CD14-positive monocyte (primary cell): ENCODE measurements around the gene TJP2. TPM values are rescaled to one million over a fixed set of nuclear protein-coding genes. Genes with fewer than 3 reads are reported as not detected.

Source experiments
- DNase-seq, 3 donors: peaks; one replicate each; pipeline ENCODE4 v3.0.0-alpha.2; 2011 to 2022
- H2AFZ ChIP-seq: 2 replicates; pipeline ENCODE4 v1.6.0; 2012; ENCODE audit warnings: mild to moderate bottlenecking, low read depth, low read length, inconsistent platforms; ENCODE audit not compliant: insufficient read depth, poor library complexity, severe bottlenecking
- H3K27ac ChIP-seq, 2 donors: 1 replicate in 1 of 2; 2 replicates in 1 of 2; pipeline ENCODE4 v1.5.1; 2012 to 2013; ENCODE audit warnings: low read length in 2 of 2, control low read depth in 1 of 2, inconsistent platforms in 1 of 2, low read depth in 1 of 2, mild to moderate bottlenecking in 1 of 2
- H3K27me3 ChIP-seq, 2 donors: one replicate each; pipeline versions ENCODE4 v1.6.0 to v1.6.1; 2011 to 2013; ENCODE audit warnings: low read length in 2 of 2; ENCODE audit not compliant: control insufficient read depth in 2 of 2, insufficient read depth in 2 of 2
- H3K36me3 ChIP-seq, 2 donors: replicated peaks in 1 of 2; 1 replicate in 1 of 2; 2 replicates in 1 of 2; pipeline versions ENCODE4 v1.5.1 to v1.6.1; 2012 to 2013; ENCODE audit warnings: low read length in 2 of 2, control low read depth in 1 of 2, inconsistent platforms in 1 of 2, mild to moderate bottlenecking in 1 of 2; ENCODE audit not compliant: insufficient read depth in 2 of 2, control insufficient read depth in 1 of 2
- H3K4me1 ChIP-seq, 2 donors: 1 replicate in 1 of 2; 2 replicates in 1 of 2; pipeline versions ENCODE4 v1.5.1 to v1.6.1; 2012 to 2013; ENCODE audit warnings: low read length in 2 of 2, control low read depth in 1 of 2, inconsistent platforms in 1 of 2, mild to moderate bottlenecking in 1 of 2, moderate library complexity in 1 of 2; ENCODE audit not compliant: insufficient read depth in 2 of 2, control insufficient read depth in 1 of 2
- H3K4me2 ChIP-seq: replicated peaks from 2 replicates; pipeline ENCODE3; 2012; ENCODE audit warnings: low read length, moderate library complexity, mild to moderate bottlenecking; ENCODE audit not compliant: poor library complexity, severe bottlenecking; ENCODE audit errors: extremely low read depth
- H3K4me3 ChIP-seq, 3 experiments: fragments of 200-600 bp in 1 of 3; sonication (generic) in 1 of 3; replicated peaks in 1 of 3; 1 replicate in 2 of 3; 2 replicates in 1 of 3; pipeline ENCODE4 v1.5.1; 2011 to 2013; ENCODE audit warnings: low read length in 3 of 3, mild to moderate bottlenecking in 3 of 3, control low read depth in 2 of 3, low read depth in 2 of 3, inconsistent platforms in 1 of 3, moderate library complexity in 1 of 3
- H3K79me2 ChIP-seq: 2 replicates; pipeline ENCODE4 v1.6.0; 2012; ENCODE audit warnings: mild to moderate bottlenecking, control low read depth, inconsistent platforms, low read length, moderate library complexity; ENCODE audit not compliant: insufficient read depth
- H3K9ac ChIP-seq: 2 replicates; pipeline ENCODE4 v1.6.0; 2017; ENCODE audit warnings: low read length, mild to moderate bottlenecking; ENCODE audit not compliant: insufficient read depth, poor library complexity, severe bottlenecking
- H3K9me3 ChIP-seq, 2 donors: replicated peaks in 1 of 2; 1 replicate in 1 of 2; 2 replicates in 1 of 2; pipeline versions ENCODE4 v1.5.1 to v1.6.1; 2012 to 2013; ENCODE audit warnings: low read length in 2 of 2, control low read depth in 1 of 2; ENCODE audit not compliant: control insufficient read depth in 1 of 2, insufficient read depth in 1 of 2
- H4K20me1 ChIP-seq: 2 replicates; pipeline ENCODE4 v1.6.0; 2012; ENCODE audit warnings: mild to moderate bottlenecking, low read length, control low read depth, moderate library complexity; ENCODE audit not compliant: insufficient read depth
- H3K27ac Mint-ChIP-seq, 7 donors: one replicate each; pipeline ENCODE4 v1.8.0; 2020; ENCODE audit warnings: mild to moderate bottlenecking in 7 of 7, mixed read lengths in 7 of 7, moderate library complexity in 6 of 7, inconsistent platforms in 2 of 7
- H3K27me3 Mint-ChIP-seq, 3 donors: one replicate each; pipeline ENCODE4 v1.8.0; 2021 to 2022; ENCODE audit warnings: low read depth in 3 of 3, mild to moderate bottlenecking in 3 of 3, mixed read lengths in 3 of 3, moderate library complexity in 3 of 3, inconsistent platforms in 1 of 3
- H3K36me3 Mint-ChIP-seq, 2 donors: one replicate each; pipeline ENCODE4 v1.8.0; 2020; ENCODE audit warnings: mixed read lengths in 2 of 2, inconsistent platforms in 1 of 2, mild to moderate bottlenecking in 1 of 2
- H3K4me1 Mint-ChIP-seq: one replicate; pipeline ENCODE4 v1.8.0; 2020; ENCODE audit warnings: mild to moderate bottlenecking, mixed read lengths
- H3K4me3 Mint-ChIP-seq, 2 donors: one replicate each; pipeline ENCODE4 v1.8.0; 2020; ENCODE audit warnings: mild to moderate bottlenecking in 2 of 2, mixed read lengths in 2 of 2, moderate library complexity in 1 of 2
- H3K9me3 Mint-ChIP-seq, 7 donors: one replicate each; pipeline ENCODE4 v1.8.0; 2020 to 2022; ENCODE audit warnings: mixed read lengths in 7 of 7, mild to moderate bottlenecking in 6 of 7, moderate library complexity in 6 of 7, inconsistent platforms in 2 of 7
- CTCF ChIP-seq: fragments of 200-600 bp; IDR thresholded peaks from one replicate; pipeline ENCODE4 v1.8.0; 2022; ENCODE audit warnings: antibody characterized with exemption, mild to moderate bottlenecking
- WGBS: methylation state at CpG from one replicate; pipeline ENCODE4 v1.1.5; 2013; ENCODE audit warnings: missing lambda C conversion rate; ENCODE audit not compliant: insufficient coverage; 5-methylcytosine and 5-hydroxymethylcytosine counted together
- intact Hi-C, 2 donors: fragments of 100-400 bp; cut with micrococcal nuclease; formaldehyde crosslinking; loops; one replicate each; pipeline versions ENCODE4 v1.15.0 to v1.15.1; 2023
- polyA plus RNA-seq, 3 donors: library from polyadenylated mRNA; depleted of rRNA in 1 of 3; unstranded in 2 of 3; stranded (reverse) in 1 of 3; fragments of 300-500 nt in 2 of 3; fragments of >200 nt in 1 of 3; fragmentation: Illumina TruSeq in 2 of 3; gene quantifications; 1 replicate in 2 of 3; 2 replicates in 1 of 3; pipeline ENCODE4 v1.2.3, GENCODE V29; 2012 to 2021

The TJP2 gene
- polyA plus RNA-seq, 3 donors = 8.0 to 17.8 (median 13.8) TPM

DNA sequence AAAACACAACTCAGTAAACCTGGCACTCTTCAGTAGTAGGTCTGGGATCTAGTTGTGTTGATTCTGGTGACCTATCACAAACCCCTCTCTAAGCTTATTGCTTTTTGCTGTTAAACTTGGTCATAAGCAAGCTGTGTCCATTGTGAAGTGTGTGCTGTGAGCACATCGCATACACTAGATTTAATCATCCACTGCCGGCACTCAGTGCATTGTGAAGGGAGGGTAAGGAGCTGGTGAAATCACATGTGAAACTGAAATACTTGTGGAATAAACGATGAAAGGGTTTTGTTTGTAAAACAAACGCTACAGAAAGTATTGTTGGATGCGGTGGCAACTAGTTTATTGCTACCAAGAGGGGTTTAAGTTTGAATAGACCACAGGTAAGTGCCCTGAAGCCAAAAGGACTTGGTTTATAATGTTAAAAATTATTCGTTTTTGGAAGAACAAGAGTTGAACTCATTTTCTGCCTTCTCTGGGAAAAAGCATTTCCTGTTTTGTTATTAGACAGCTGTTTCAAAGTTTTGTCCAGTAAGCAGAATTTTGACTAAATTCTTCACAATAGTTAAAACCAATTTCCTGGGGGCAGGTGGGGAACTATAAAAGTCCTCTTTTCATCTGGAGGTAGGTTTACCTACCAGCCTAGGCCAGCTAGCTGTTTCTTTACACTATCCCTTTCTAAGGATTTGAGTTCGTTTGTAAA is 24.6 kb downstream of the TJP2 start:
- DNase-seq = no peak
- Histone ChIP-seq H3K27me3 (no peaks in the 10 kb centered on the region), H4K20me1 (peaks cover 37% of the 10 kb centered on the region), H2AFZ (no peak overlapping the region), H3K4me1 (peaks cover 5 to 9% of the 10 kb centered on the region in 2 donors), H3K27ac (no peak overlapping the region), H3K79me2 (peaks cover 4% of the 10 kb centered on the region), H3K4me2 (no peak overlapping the region), H3K9me3 (no peaks in the 10 kb centered on the region), H3K9ac (no peak overlapping the region), H3K4me3 (no peak overlapping the region), H3K36me3 (no peaks in the 10 kb centered on the region)
- Mint-ChIP-seq H3K36me3 (no peaks in the 10 kb centered on the region), H3K4me3 (no peak overlapping the region), H3K27ac (no peak overlapping the region), H3K9me3 (no peaks in the 10 kb centered on the region), H3K4me1 (peaks cover 10% of the 10 kb centered on the region), H3K27me3 (no peaks in the 10 kb centered on the region)
- intact Hi-C loops = no loop called here
- WGBS = 86% methylated on average over 3 of the region's 7 CpGs
- no peak for TF ChIP-seq CTCF

GRCh38 chr9:69199769-69200470 is 25.8 kb downstream of the TJP2 start:
- TF ChIP-seq CTCF = no peak
- peak in 1 of 3 donors; percentile 45 for DNase-seq
- 67% methylated on average over 1 of the region's 9 CpGs for WGBS
- Histone ChIP-seq H3K27ac (no peak overlapping the region), H2AFZ (no peak overlapping the region), H3K4me1 (peaks cover 5 to 9% of the 10 kb centered on the region in 2 donors), H3K9ac (no peak overlapping the region), H3K79me2 (no peaks in the 10 kb centered on the region), H3K36me3 (no peaks in the 10 kb centered on the region), H3K4me2 (no peak overlapping the region), H4K20me1 (peaks cover 40% of the 10 kb centered on the region), H3K4me3 (no peak overlapping the region), H3K27me3 (no peaks in the 10 kb centered on the region), H3K9me3 (no peaks in the 10 kb centered on the region)
- Mint-ChIP-seq H3K9me3 (no peaks in the 10 kb centered on the region), H3K27me3 (no peaks in the 10 kb centered on the region), H3K4me1 (peaks cover 10% of the 10 kb centered on the region), H3K36me3 (no peaks in the 10 kb centered on the region), H3K27ac (peak overlapping the region in 1 of 7 donors; percentile 38), H3K4me3 (no peak overlapping the region)
- intact Hi-C loops = loop anchor here in 1 of 2 donors (5.0 kb wide), 1 partner anchor 48 kb away; no protein-coding TSS in a partner anchor
